Stimulated activated CD4-positive, alpha-beta T cell treated with anti-CD3 and anti-CD28 coated beads, Interleukin-15, amount 100 ng/mL, for 24 hours (primary cell): ENCODE data around the gene USP16.
A peak's percentile ranks its signal among the peaks of the same experiment; 100 is the strongest.

Experiments
- DNase-seq: peaks from one replicate; pipeline ENCODE4 v3.0.0-alpha.2; 2020

Gene USP16

GRCh38 chr21:29033871-29034270 lies 9.4 kb downstream of the USP16 start:
- no peak for DNase-seq

DNA sequence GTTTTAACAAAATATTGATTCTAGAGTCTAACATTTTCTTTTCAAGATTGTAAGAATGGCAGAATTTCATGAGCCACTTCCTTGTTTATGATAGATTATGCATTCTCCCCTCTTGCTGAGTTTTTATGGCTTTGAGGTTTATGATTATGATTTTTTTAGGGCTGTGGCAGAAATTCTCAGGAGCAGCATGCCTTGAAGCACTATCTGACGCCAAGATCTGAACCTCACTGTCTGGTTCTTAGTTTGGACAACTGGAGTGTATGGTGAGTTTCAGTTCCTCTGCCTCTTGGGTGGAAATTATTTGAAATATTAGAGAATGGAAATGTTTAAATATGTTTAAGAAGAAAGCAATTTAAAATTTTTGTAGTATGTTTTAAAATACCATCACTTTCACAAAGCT lies 10.2 kb downstream of the USP16 start:
- no peak for DNase-seq

DNA sequence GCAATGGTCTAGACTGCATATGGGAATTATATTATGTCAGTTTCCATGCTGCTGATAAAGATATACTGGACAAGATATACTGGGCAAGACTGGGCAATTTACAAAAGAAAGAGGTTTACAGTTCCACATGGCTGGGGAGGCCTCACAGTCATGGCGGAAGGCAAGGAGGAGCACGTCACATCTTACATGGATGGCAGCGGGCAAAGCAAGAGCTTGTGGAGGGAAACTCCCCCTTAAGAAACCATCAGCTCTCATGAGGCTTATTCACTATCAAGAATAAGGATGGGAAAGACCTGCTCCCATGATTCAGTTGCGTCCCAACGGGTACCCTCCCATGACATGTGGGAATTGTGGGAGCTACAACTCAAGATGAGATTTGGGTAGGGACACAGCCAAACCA lies 27.8 kb downstream of the USP16 start:
- no peak for DNase-seq

GRCh38 chr21:29053011-29053553 lies 28.6 kb downstream of the USP16 start:
- no peak for DNase-seq

DNA sequence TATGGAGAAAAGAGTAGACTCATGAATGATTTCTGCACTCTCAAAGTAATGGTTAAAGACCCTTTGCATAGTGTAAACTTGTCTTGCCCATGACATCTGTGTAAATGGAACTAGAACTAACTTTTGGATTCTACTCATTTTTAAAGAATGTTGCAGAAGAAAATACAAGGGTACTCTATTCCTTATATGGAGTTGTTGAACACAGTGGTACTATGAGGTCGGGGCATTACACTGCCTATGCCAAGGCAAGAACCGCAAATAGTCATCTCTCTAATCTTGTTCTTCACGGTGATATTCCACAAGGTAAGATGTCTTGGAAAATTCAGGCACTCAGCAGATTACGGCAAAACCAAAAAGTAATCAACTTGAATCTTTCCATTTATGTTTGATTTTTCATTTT lies 29.2 kb downstream of the USP16 start:
- DNase-seq = no peak

- DNase-seq = no peak
These were observed 30.6 kb downstream of the USP16 start for GRCh38 chr21:29055080-29055479.

DNA sequence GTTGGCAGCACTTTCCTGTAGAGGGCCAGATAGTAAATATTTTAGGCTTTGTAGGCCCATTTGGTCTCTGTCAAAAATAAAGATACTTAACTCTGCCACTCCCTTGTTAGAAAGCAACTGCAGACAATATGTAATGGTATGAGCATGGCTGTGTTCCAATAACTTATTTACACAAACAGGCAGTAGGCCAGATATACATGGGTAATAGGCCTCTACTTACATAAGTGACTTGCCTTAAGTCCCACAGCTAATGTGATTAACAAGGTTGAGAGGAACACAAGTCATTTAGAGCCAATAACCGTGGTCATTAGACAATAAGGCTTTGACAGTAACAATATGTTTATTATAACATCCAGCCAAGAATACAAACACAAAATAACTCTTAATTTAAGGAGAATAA lies 31.5 kb downstream of the USP16 start:
- DNase-seq = no peak

DNA sequence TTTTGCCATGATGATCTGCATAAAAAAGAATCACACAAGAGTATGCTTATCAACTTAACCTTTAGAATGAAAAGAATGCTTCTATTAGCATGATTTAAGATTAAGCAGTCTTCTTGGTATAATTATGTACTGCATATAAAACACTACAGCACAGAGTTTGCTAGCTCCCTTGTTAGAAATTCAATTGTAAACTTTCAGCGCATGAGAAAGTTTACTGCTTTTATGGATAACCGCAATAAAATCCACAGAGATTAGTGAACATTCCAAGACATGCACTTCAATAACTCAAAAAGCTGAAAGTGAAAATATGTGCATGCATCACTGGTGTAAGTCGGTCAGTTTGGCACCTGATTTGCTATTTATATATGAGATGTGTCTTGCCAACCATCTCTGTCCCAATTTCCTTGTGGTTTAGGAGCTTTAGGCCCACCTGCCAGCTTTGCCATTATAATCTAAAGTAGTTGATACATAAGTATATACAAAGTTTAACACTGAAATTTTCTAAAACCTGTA lies 32.1 kb downstream of the USP16 start:
- DNase-seq = no peak

- DNase-seq = no peak
These were observed 40.5 kb downstream of the USP16 start for GRCh38 chr21:29064850-29065481.

- no peak for DNase-seq
These were observed 48.4 kb downstream of the USP16 start for GRCh38 chr21:29072873-29073221.

DNA sequence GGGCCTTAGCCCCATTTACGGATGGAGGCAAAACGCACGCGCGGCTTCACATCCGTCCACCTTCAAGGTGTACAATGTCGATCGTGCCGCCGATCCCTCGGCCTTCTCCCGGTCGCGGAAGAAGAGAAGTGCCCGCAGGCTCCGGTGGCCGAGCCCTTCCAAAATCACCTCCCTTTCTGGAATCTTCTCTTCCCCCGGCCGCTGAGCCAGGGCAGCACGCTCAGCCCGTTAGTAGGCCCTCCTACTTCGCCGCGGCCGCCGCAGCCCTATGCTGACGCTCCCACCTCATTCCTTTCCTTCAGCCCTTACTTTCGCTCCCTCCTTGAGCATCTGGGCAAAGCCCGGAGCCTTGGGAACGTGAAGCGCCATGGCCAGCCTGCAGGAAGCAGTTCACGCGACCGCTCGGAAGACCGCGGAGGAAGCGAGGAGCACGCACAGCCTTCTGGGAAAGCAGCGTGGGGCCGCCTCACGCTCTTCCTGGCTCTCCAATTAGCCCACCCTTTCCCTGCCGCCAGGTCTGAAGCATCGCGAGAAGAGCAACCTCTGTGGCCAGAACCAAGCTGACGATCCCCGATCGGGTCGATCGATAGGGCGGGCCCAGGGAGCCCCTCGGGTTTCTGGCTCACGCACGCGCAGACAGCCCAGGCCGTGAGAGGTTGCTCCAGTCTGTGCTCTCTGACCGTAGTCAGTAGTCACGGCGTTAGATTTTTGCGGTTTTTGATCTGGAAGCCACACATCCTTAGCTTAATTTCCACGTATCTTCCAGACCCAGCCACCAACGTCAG lies 48.9 kb downstream of the USP16 start, which contains the start of gene CCT8:
TSS of gene CCT8 (minus strand) at position 427 of the 785 bp plus-strand sequence. CDS start at position 369, 58 bp downstream.
- peak; percentile 99 for DNase-seq

DNA sequence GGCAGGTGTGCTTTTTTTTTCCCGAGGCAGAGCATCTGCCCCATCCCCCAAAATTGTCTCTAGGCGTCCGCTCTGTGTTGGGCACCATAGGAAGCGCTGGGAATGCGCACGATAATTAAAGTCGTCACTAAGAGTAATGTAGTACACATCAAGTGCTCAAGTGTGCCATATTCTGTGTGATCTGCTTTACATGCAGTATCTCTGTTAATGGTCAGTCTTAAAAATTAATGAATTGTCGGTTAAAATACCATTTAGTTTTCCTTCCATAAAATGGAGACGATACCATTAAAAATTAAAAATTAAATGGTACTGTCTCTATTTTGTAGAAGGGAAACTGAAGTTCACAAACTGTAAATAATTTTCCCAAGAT lies 49.5 kb downstream of the USP16 start:
- no peak for DNase-seq

DNA sequence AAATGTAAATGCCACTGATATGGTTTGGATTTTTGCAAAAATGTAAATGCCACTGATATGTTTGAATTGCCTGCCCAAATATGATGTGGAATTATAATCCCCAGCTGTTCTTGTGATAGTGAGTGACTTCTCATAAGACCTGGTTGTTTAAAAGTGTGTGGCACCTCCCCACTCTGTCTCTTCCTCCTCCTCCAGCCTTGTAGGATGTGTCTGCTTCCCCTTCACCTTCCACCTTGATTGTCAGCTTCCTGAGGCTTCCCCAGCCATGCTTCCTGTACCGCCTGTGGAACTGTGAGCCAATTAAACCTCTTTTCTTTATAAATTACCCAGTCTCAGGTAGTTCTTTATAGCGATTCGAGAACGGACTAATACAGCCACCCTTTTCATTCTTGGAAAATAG lies 50.3 kb downstream of the USP16 start:
- DNase-seq = no peak

GRCh38 chr21:29075706-29076466 lies 51.4 kb downstream of the USP16 start:
- DNase-seq = no peak

GRCh38 chr21:29076731-29077640 lies 52.5 kb downstream of the USP16 start:
- peak; percentile 78 for DNase-seq

DNA sequence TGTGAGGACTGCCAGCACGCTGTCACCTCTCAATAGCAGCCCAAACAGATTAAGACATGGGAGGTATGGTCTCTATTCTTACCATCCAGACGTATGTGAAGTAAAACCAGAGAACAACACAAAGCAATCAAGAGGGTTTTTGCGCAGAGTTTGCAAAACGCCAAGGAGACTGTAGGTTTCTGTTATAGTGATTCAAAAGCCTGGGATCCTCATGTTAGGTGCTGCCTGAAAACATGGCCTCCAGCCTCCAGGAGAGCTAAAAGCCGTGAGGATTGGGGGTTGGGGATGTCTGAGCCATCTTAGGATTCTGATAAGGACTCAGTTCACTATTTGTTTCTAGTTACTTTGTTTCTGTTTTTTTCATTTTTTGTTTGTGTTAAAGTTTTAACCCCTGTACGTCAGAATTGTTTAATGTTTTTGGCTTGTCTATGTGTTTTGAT lies 53.2 kb downstream of the USP16 start:
- DNase-seq = peak; percentile 41

DNA sequence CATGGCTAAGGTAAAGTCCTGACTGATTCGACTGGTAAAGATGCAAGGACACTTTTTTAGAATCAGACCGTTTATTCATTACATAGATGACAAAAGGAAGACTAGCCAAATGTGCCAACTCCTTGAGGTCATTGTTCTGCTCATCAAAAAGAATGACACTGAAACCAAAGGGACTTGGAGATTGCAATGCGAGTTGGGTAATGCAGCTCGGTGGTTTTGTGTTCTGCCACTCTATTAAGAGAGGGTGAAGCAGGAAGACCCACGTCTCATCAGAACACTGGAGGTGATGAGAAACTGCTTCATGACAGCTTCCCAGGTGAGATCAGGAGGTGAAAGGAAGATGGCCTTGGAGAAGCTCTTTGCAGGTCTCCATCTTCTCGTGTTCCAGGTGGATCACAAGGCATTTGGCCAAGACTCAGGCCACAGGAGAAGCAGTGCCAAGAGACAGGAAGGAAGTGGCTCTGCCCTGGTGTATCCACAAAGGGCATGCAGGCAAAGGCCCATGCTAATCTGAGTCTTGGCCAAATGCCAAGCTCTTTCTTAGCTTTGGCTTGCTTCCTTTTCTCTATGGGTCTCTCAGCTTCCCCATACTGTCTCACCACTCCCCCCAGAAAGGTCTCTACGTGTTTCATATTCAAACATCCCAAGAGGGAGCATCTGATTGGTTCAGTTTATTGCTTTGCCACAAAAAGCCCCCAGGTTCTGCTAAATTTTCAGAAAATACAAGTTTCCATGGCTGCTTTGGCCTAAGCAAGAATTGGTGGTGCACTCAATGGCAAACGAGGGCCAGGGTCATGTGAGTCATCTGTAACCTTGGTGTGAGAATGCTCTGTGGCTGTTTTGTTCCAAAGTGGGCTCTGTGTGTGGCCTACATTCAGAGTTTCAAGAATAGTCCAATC lies 54.6 kb downstream of the USP16 start:
- DNase-seq = peak; percentile 50

GRCh38 chr21:29080454-29080941 lies 56.0 kb downstream of the USP16 start:
- DNase-seq = no peak

DNA sequence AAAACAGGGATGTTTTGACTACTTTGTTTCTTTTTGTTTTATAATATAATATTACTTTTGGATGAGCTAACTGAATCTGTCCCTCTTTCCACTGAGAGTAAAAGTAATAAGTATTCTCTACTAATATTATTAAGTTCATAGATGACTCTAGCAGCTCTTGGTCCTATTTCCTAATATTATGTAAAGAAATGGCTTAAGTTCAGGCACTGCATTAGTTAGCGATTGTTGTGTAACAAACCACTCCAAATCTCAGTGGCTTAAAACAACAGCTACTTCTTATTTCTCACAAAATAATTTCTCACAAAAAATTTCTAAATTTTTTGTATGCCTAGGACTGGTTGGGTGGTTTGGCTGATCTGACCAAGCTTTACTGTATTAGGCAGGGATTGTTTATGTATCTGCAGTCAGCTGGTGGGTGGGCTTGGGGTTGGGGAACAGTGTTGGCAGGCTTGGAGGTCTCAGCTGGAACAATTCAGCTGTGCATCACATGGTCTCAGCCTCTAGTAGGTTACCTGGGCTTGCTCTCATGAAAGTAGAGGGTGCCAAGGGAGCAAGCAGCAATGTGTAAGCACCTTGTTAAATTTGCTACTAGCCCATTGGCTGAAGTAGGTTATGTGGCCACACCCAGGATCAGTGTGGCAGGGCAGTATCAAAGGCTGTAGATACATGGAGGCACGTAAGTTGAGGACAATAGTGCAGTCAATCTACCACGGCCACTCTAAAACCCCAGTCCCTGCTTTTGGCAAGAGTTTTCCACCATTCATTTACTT lies 57.8 kb downstream of the USP16 start:
- no peak for DNase-seq

GRCh38 chr21:29083306-29083705 lies 58.8 kb downstream of the USP16 start:
- DNase-seq = no peak
